Caco-2 (cell line): ENCODE results near the gene GPRASP2. TPM values are rescaled to one million over a fixed set of nuclear protein-coding genes. Genes with fewer than 3 reads are reported as not detected.

Experiments used
- BruUV-seq: library from RNA; stranded (reverse); fragments of 400-500 nt; replicated peaks from 2 replicates; lab custom pipeline; 2021; lab: Mats Ljungman, UMichigan
- CTCF ChIA-PET: fragments of 300-600 bp; sonication (Branson Sonifier 250); formaldehyde crosslinking; loops from one replicate; lab custom pipeline; 2022; ENCODE audit warnings: antibody characterized with exemption; lab: Charles Lee
- POLR2A ChIA-PET: fragments of 300-600 bp; sonication (Branson Sonifier 250); formaldehyde crosslinking; loops from one replicate; lab custom pipeline; 2022; ENCODE audit warnings: antibody characterized with exemption; lab: Charles Lee
- DNase-seq, 2 experiments: peaks; one replicate each; pipeline versions ENCODE4 v3.0.0 to v3.0.0-alpha.2; 2020 to 2022
- H3K27me3 ChIP-seq: replicated peaks from 2 replicates; pipeline ENCODE4 v1.6.0; 2011; ENCODE audit warnings: low read length; ENCODE audit not compliant: control insufficient read depth, insufficient read depth
- H3K36me3 ChIP-seq: 2 replicates; pipeline ENCODE4 v1.5.1; 2011; ENCODE audit warnings: low read length; ENCODE audit not compliant: control insufficient read depth, insufficient read depth
- H3K4me1 ChIP-seq: fragments of 250-450 bp; sonication (Bioruptor Pico); 2 replicates; pipeline ENCODE4 v1.5.1; 2020; ENCODE audit warnings: mild to moderate bottlenecking
- H3K4me3 ChIP-seq: 2 replicates; pipeline ENCODE4 v1.5.1; 2011; ENCODE audit warnings: low read depth, mild to moderate bottlenecking, control low read depth, low read length
- H3K9me3 ChIP-seq: fragments of 250-450 bp; sonication (Bioruptor Pico); 2 replicates; pipeline ENCODE4 v1.5.1; 2020; ENCODE audit warnings: mild to moderate bottlenecking, moderate library complexity
- H3K27ac Mint-ChIP-seq: one replicate; pipeline ENCODE4 v1.8.0; 2022; ENCODE audit warnings: mixed read lengths; ENCODE audit not compliant: unreplicated experiment
- H3K27me3 Mint-ChIP-seq: one replicate; pipeline ENCODE4 v1.8.0; 2022; ENCODE audit warnings: mixed read lengths; ENCODE audit not compliant: insufficient read depth, unreplicated experiment
- H3K36me3 Mint-ChIP-seq: one replicate; pipeline ENCODE4 v1.8.0; 2022; ENCODE audit warnings: mild to moderate bottlenecking, mixed read lengths; ENCODE audit not compliant: insufficient read depth, unreplicated experiment
- H3K4me1 Mint-ChIP-seq: one replicate; pipeline ENCODE4 v1.8.0; 2022; ENCODE audit warnings: low read depth, mixed read lengths; ENCODE audit not compliant: unreplicated experiment
- H3K4me3 Mint-ChIP-seq: one replicate; pipeline ENCODE4 v1.8.0; 2022; ENCODE audit warnings: mild to moderate bottlenecking, moderate library complexity, mixed read lengths; ENCODE audit not compliant: unreplicated experiment
- H3K9me3 Mint-ChIP-seq: one replicate; pipeline ENCODE4 v1.8.0; 2022; ENCODE audit warnings: mixed read lengths; ENCODE audit not compliant: unreplicated experiment
- CTCF ChIP-seq, 2 experiments: fragments of 200-600 bp in 1 of 2; IDR thresholded peaks; 1 replicate in 1 of 2; 2 replicates in 1 of 2; pipeline versions ENCODE4 v1.5.1 to v1.8.0; 2011 to 2022; ENCODE audit warnings: antibody characterized with exemption in 1 of 2, control low read depth in 1 of 2, inconsistent platforms in 1 of 2, low read depth in 1 of 2, low read length in 1 of 2, mild to moderate bottlenecking in 1 of 2, moderate library complexity in 1 of 2; ENCODE audit not compliant: insufficient read depth in 1 of 2, severe bottlenecking in 1 of 2, unreplicated experiment in 1 of 2
- intact Hi-C: fragments of 100-400 bp; cut with micrococcal nuclease; formaldehyde crosslinking; loops from one replicate; pipeline ENCODE4 v1.10.0; 2022; ENCODE audit not compliant: unreplicated experiment
- total RNA-seq: library from RNA; stranded (reverse); gene quantifications from 2 replicates; pipeline ENCODE4 v1.2.3, GENCODE V29; 2022

Gene GPRASP2
- total RNA-seq, 1 experiment from 2014 or later: 2.7 TPM

- CTCF ChIA-PET: no interaction called here
- Histone ChIP-seq H3K4me1 (no peaks in the 10 kb centered on the region), H3K9me3 (no peaks in the 10 kb centered on the region), H3K36me3 (no peaks in the 10 kb centered on the region), H3K27me3 (no peaks in the 10 kb centered on the region), H3K4me3 (no peak overlapping the region)
- Mint-ChIP-seq H3K27me3 (no peaks in the 10 kb centered on the region), H3K27ac (no peak overlapping the region), H3K9me3 (no peaks in the 10 kb centered on the region), H3K36me3 (no peaks in the 10 kb centered on the region), H3K4me1 (no peaks in the 10 kb centered on the region), H3K4me3 (no peak overlapping the region)
- DNase-seq: no peak
- no TSS peak for BruUV-seq
- intact Hi-C loops: loop anchor here (5.0 kb wide), 1 partner anchor 58 kb away; no protein-coding TSS in a partner anchor
- TF ChIP-seq CTCF (IDR thresholded peaks at IDR 0.05; ENCODE audit: insufficient read depth in 1 of 2, low read depth in 1 of 2, low read length in 1 of 2, severe bottlenecking in 1 of 2, unreplicated experiment in 1 of 2): no peak
- POLR2A ChIA-PET: no interaction called here
Measured at GRCh38 chrX:102714994-102715393, 2.7 kb downstream of the GPRASP2 start.

GRCh38 chrX:102715967-102716366 lies 3.7 kb downstream of the GPRASP2 start:
- H3K4me3 ChIP-seq: no peak overlapping the region

More at GRCh38 chrX:102715967-102716366, 3.7 kb downstream of the GPRASP2 start:
- ChIA-PET POLR2A (no interaction called here), CTCF (interaction anchor here (0.6 kb wide), 1 partner anchor 58 kb away, joined by 3 read pairs; no protein-coding TSS in a partner anchor)
- no peak for DNase-seq
- no peaks in the 10 kb centered on the region for H3K9me3 Mint-ChIP-seq
- Histone ChIP-seq H3K4me1 (no peaks in the 10 kb centered on the region), H3K9me3 (no peaks in the 10 kb centered on the region), H3K27me3 (no peaks in the 10 kb centered on the region), H3K36me3 (no peaks in the 10 kb centered on the region)
- peaks cover 6% of the 10 kb centered on the region for H3K36me3 Mint-ChIP-seq
- no peaks in the 10 kb centered on the region for H3K4me1 Mint-ChIP-seq
- H3K27ac Mint-ChIP-seq: no peak overlapping the region
- BruUV-seq: no TSS peak
- H3K27me3 Mint-ChIP-seq: no peaks in the 10 kb centered on the region
- no peak for TF ChIP-seq CTCF (IDR thresholded peaks at IDR 0.05; ENCODE audit: insufficient read depth in 1 of 2, low read depth in 1 of 2, low read length in 1 of 2, severe bottlenecking in 1 of 2, unreplicated experiment in 1 of 2)
- no peak overlapping the region for H3K4me3 Mint-ChIP-seq
- intact Hi-C loops: no loop called here
